HepG2 (cell line): ENCODE results near the gene PERP. TPM values are rescaled to one million over a fixed set of nuclear protein-coding genes. Genes with fewer than 3 reads are reported as not detected.

Experiments used
- EEA1 ChIP-seq: sonication (generic); formaldehyde crosslinking; IDR thresholded peaks from 2 replicates; pipeline ENCODE4 v1.5.1; 2020; ENCODE audit warnings: mild to moderate bottlenecking, missing genetic modification reagents, borderline replicate concordance
- IKZF1 ChIP-seq: fragments of 450-650 bp; IDR thresholded peaks from 2 replicates; pipeline ENCODE4 v1.7.1; 2016
- KDM2A ChIP-seq: sonication (generic); formaldehyde crosslinking; IDR thresholded peaks from 2 replicates; pipeline ENCODE4 v1.4.0; 2020; ENCODE audit warnings: low read depth, missing genetic modification reagents, borderline replicate concordance
- NFE2 ChIP-seq: sonication (generic); formaldehyde crosslinking; IDR thresholded peaks from 2 replicates; pipeline ENCODE4 v1.4.0; 2020; ENCODE audit warnings: missing genetic modification reagents
- SAFB2 ChIP-seq: sonication (generic); formaldehyde crosslinking; IDR thresholded peaks from 2 replicates; pipeline ENCODE4 v1.5.1; 2020; ENCODE audit warnings: missing genetic modification reagents, low read depth, mild to moderate bottlenecking, borderline replicate concordance
- ZFP36 ChIP-seq: fragments of 150-350 bp; IDR thresholded peaks from 2 replicates; pipeline ENCODE4 v1.6.1; 2018; ENCODE audit warnings: borderline replicate concordance, low read length, low read depth; ENCODE audit not compliant: partially characterized antibody
- ZNF235 ChIP-seq: sonication (generic); formaldehyde crosslinking; IDR thresholded peaks from 2 replicates; pipeline ENCODE4 v1.8.1; 2023; ENCODE audit warnings: mild to moderate bottlenecking, missing genetic modification reagents, borderline replicate concordance
- ZNF512B ChIP-seq: sonication (generic); formaldehyde crosslinking; IDR thresholded peaks from 2 replicates; pipeline ENCODE4 v1.5.1; 2020; ENCODE audit warnings: missing genetic modification reagents, mild to moderate bottlenecking, borderline replicate concordance
- ZNF678 ChIP-seq: sonication (generic); formaldehyde crosslinking; IDR thresholded peaks from 2 replicates; pipeline ENCODE4 v1.4.0; 2020; ENCODE audit warnings: mild to moderate bottlenecking, missing genetic modification reagents
- ZNF687 ChIP-seq: sonication (generic); formaldehyde crosslinking; IDR thresholded peaks from 2 replicates; pipeline ENCODE4 v1.5.1; 2020; ENCODE audit warnings: mild to moderate bottlenecking, missing genetic modification reagents, moderate library complexity
- polyA plus RNA-seq, 8 experiments: library from polyadenylated mRNA; depleted of rRNA in 3 of 8; stranded (reverse) in 7 of 8; unstranded in 1 of 8; fragments of >200 nt; fragmentation: Illumina TruSeq in 4 of 8; extraction: Trizol in 4 of 8; gene quantifications; 2 replicates each; pipeline versions ENCODE4 v1.2.1 to v1.2.3, GENCODE V29; 2011 to 2016; ENCODE audit warnings: low read depth in 4 of 8, missing spikeins in 1 of 8, mixed read lengths in 1 of 8; ENCODE audit not compliant: insufficient read depth in 1 of 8
- total RNA-seq, 5 experiments: library from RNA; depleted of rRNA; stranded (reverse); fragments of >200 nt; fragmentation: Illumina TruSeq; extraction: Trizol; gene quantifications; 2 replicates each; pipeline ENCODE4 v1.2.3, GENCODE V29; 2016; ENCODE audit warnings: low read depth in 1 of 5
- TF ChIP-seq, protein P1 (sequence below), 2 experiments: sonication (generic) in 1 of 2; formaldehyde crosslinking in 1 of 2; IDR thresholded peaks; 2 replicates each; pipeline versions ENCODE4 v1.5.1 to v1.6.1; 2011 to 2020; ENCODE audit warnings: borderline replicate concordance in 1 of 2, low read depth in 1 of 2, low read length in 1 of 2, mild to moderate bottlenecking in 1 of 2, missing genetic modification reagents in 1 of 2, moderate library complexity in 1 of 2
- TF ChIP-seq, protein P2 (sequence below): sonication (generic); formaldehyde crosslinking; IDR thresholded peaks from 2 replicates; pipeline ENCODE4 v1.4.0; 2020; ENCODE audit warnings: missing genetic modification reagents

PERP gene
- total and polyA plus RNA-seq, 2 of the 13 experiments (the other 11 are each of a cell fraction or from before 2014, with no cell fraction given) = 26.0 to 53.0 TPM

DNA sequence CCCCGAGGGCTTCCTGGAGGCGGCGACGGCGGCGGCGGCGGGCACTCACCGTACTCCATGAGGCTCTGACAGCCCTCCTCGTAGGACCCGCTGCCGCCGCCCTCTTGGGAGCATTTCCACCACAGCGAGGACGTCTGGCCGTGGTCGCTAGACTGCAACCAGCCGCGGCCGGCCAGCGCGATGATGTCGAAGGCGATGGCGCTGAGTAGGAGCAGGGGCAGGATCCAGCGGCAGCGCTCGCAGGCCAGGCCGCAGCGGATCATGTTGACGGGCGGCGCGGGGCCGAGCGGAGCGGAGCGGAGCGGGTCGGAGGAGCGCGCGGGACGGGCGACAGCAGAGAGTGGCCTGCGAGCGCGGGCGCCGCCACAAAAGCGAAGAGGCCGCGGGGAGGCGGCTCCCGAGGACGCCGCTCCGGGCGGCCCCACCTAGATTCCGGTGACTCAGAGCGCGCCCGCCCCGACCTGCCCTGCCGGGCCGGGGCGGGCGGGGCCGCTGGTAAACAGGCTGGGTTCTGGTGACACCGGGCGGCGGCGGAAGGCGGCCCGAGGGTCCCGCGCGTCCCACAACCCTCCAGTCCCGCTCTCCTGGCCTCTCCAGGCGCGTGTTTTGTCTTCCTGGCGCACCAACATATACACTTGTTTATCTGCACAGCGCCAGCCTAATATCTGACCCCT, at the start of gene PERP (continued):
- TF ChIP-seq, protein P1, sequence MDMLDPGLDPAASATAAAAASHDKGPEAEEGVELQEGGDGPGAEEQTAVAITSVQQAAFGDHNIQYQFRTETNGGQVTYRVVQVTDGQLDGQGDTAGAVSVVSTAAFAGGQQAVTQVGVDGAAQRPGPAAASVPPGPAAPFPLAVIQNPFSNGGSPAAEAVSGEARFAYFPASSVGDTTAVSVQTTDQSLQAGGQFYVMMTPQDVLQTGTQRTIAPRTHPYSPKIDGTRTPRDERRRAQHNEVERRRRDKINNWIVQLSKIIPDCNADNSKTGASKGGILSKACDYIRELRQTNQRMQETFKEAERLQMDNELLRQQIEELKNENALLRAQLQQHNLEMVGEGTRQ (IDR thresholded peaks at IDR 0.05; ENCODE audit: low read depth, low read length) = no peak
- TF ChIP-seq, protein P1 (CRISPR knock-in tag; IDR thresholded peaks at IDR 0.05; ENCODE audit: borderline replicate concordance) = no peak
- TF ChIP-seq ZNF678 (CRISPR knock-in tag) = peak; percentile 92
- TF ChIP-seq, protein P2, sequence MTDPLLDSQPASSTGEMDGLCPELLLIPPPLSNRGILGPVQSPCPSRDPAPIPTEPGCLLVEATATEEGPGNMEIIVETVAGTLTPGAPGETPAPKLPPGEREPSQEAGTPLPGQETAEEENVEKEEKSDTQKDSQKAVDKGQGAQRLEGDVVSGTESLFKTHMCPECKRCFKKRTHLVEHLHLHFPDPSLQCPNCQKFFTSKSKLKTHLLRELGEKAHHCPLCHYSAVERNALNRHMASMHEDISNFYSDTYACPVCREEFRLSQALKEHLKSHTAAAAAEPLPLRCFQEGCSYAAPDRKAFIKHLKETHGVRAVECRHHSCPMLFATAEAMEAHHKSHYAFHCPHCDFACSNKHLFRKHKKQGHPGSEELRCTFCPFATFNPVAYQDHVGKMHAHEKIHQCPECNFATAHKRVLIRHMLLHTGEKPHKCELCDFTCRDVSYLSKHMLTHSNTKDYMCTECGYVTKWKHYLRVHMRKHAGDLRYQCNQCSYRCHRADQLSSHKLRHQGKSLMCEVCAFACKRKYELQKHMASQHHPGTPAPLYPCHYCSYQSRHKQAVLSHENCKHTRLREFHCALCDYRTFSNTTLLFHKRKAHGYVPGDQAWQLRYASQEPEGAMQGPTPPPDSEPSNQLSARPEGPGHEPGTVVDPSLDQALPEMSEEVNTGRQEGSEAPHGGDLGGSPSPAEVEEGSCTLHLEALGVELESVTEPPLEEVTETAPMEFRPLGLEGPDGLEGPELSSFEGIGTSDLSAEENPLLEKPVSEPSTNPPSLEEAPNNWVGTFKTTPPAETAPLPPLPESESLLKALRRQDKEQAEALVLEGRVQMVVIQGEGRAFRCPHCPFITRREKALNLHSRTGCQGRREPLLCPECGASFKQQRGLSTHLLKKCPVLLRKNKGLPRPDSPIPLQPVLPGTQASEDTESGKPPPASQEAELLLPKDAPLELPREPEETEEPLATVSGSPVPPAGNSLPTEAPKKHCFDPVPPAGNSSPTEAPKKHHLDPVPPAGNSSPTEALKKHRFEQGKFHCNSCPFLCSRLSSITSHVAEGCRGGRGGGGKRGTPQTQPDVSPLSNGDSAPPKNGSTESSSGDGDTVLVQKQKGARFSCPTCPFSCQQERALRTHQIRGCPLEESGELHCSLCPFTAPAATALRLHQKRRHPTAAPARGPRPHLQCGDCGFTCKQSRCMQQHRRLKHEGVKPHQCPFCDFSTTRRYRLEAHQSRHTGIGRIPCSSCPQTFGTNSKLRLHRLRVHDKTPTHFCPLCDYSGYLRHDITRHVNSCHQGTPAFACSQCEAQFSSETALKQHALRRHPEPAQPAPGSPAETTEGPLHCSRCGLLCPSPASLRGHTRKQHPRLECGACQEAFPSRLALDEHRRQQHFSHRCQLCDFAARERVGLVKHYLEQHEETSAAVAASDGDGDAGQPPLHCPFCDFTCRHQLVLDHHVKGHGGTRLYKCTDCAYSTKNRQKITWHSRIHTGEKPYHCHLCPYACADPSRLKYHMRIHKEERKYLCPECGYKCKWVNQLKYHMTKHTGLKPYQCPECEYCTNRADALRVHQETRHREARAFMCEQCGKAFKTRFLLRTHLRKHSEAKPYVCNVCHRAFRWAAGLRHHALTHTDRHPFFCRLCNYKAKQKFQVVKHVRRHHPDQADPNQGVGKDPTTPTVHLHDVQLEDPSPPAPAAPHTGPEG = peak; percentile 84; the same call in 1 of the 2 replicates
- peak; percentile 99 for TF ChIP-seq ZFP36
- no peak for TF ChIP-seq EEA1
- TF ChIP-seq ZNF512B (CRISPR knock-in tag) = 0 out of 2 replicates have a peak, but pooled peaks have one; percentile 18
- peak; percentile 92 for TF ChIP-seq ZNF687 (CRISPR knock-in tag)
- peak; percentile 90 for TF ChIP-seq KDM2A (CRISPR knock-in tag)
- no peak for TF ChIP-seq IKZF1
- no peak for TF ChIP-seq NFE2 (CRISPR knock-in tag)
- peak; percentile 87; the same call in 1 of the 2 replicates for TF ChIP-seq ZNF235
- no peak; the same call in 1 of the 2 replicates for TF ChIP-seq SAFB2 (CRISPR knock-in tag)
